H1 (cell line): ENCODE measurements around the gene PEPD. TPM values are rescaled to one million over a fixed set of nuclear protein-coding genes. Genes with fewer than 3 reads are reported as not detected.
A peak's percentile ranks its signal among the peaks of the same experiment; 100 is the strongest.

Experiments
- CBX5 ChIP-seq: fragments of 300-800, 300-1000 bp; sonication (generic); IDR thresholded peaks from 2 replicates; pipeline ENCODE4 v1.7.1; 2016; ENCODE audit warnings: antibody characterized with exemption, low read length, low read depth
- CBX8 ChIP-seq: fragments of 300-800, 300-1000 bp; sonication (generic); IDR thresholded peaks from 2 replicates; pipeline ENCODE4 v1.7.1; 2016; ENCODE audit warnings: low read depth, low read length, borderline replicate concordance
- CREB1 ChIP-seq: IDR thresholded peaks from 2 replicates; pipeline ENCODE4 v1.6.1; 2012; ENCODE audit warnings: inconsistent platforms
- CTBP2 ChIP-seq: IDR thresholded peaks from 2 replicates; pipeline ENCODE4 v1.7.0; 2011; ENCODE audit warnings: borderline replicate concordance, mild to moderate bottlenecking, moderate library complexity, mixed read lengths, low read length; ENCODE audit not compliant: insufficient read depth, insufficient read length
- EGR1 ChIP-seq: IDR thresholded peaks from 2 replicates; pipeline ENCODE4 v1.6.1; 2011; ENCODE audit warnings: low read depth, low read length, borderline replicate concordance
- HDAC6 ChIP-seq: IDR thresholded peaks from one replicate; pipeline ENCODE4 v1.7.1; 2012; ENCODE audit warnings: low read depth, mild to moderate bottlenecking, inconsistent platforms, low read length, moderate library complexity
- JUN ChIP-seq: IDR thresholded peaks from 2 replicates; pipeline ENCODE4 v1.6.1; 2011; ENCODE audit warnings: low read depth, mild to moderate bottlenecking, improper control_type of control experiment, low read length
- KDM4A ChIP-seq: IDR thresholded peaks from one replicate; pipeline ENCODE4 v1.7.1; 2012; ENCODE audit warnings: low read depth, mild to moderate bottlenecking, moderate library complexity, low read length, inconsistent platforms; ENCODE audit not compliant: severe bottlenecking
- KDM5A ChIP-seq: fragments of 200-600 bp; IDR thresholded peaks from 2 replicates; pipeline ENCODE4 v1.7.1; 2012; ENCODE audit warnings: mild to moderate bottlenecking, low read length, inconsistent platforms, mixed read lengths
- MAFK ChIP-seq: IDR thresholded peaks from 2 replicates; pipeline ENCODE4 v1.6.1; 2012; ENCODE audit warnings: low read depth, mild to moderate bottlenecking, improper control_type of control experiment, low read length
- NANOG ChIP-seq: IDR thresholded peaks from 2 replicates; pipeline ENCODE4 v1.6.1; 2011; ENCODE audit warnings: low read length, low read depth, mild to moderate bottlenecking, inconsistent platforms; ENCODE audit not compliant: insufficient read depth, poor library complexity, severe bottlenecking
- NRF1 ChIP-seq: IDR thresholded peaks from 2 replicates; pipeline ENCODE4 v1.6.1; 2011; ENCODE audit warnings: mild to moderate bottlenecking, low read depth, low read length, improper control_type of control experiment
- POU5F1 ChIP-seq: IDR thresholded peaks from 2 replicates; pipeline ENCODE4 v1.6.1; 2011; ENCODE audit warnings: low read depth, mild to moderate bottlenecking, low read length, moderate library complexity
- RAD21 ChIP-seq, 2 experiments: IDR thresholded peaks in 1 of 2; conservative IDR thresholded peaks in 1 of 2; 2 replicates each; pipeline ENCODE4 v1.6.1; 2011; ENCODE audit warnings: low read depth in 2 of 2, low read length in 2 of 2, improper control_type of control experiment in 1 of 2, inconsistent platforms in 1 of 2, mild to moderate bottlenecking in 1 of 2, moderate library complexity in 1 of 2
- RXRA ChIP-seq: IDR thresholded peaks from 2 replicates; pipeline ENCODE4 v1.6.1; 2011; ENCODE audit warnings: low read depth, mild to moderate bottlenecking, low read length, moderate library complexity; ENCODE audit not compliant: insufficient read depth
- SAP30 ChIP-seq: fragments of 300-600 bp; sonication (generic); IDR thresholded peaks from 2 replicates; pipeline ENCODE4 v1.7.1; 2012; ENCODE audit warnings: low read length, moderate library complexity, mild to moderate bottlenecking, inconsistent platforms; ENCODE audit not compliant: insufficient read depth, insufficient replicate concordance
- SIX5 ChIP-seq: IDR thresholded peaks from 2 replicates; pipeline ENCODE4 v1.6.1; 2011; ENCODE audit warnings: mild to moderate bottlenecking, low read depth, low read length
- SRF ChIP-seq: IDR thresholded peaks from 2 replicates; pipeline ENCODE4 v1.6.1; 2011; ENCODE audit warnings: mild to moderate bottlenecking, low read depth, low read length, moderate library complexity
- TAF7 ChIP-seq: optimal IDR thresholded peaks from 2 replicates; pipeline ENCODE3; 2011; ENCODE audit warnings: low read depth, mild to moderate bottlenecking, inconsistent platforms, low read length, moderate library complexity, borderline replicate concordance
- TCF12 ChIP-seq: IDR thresholded peaks from 2 replicates; pipeline ENCODE4 v1.6.1; 2011; ENCODE audit warnings: low read depth, mild to moderate bottlenecking, low read length
- TEAD4 ChIP-seq: IDR thresholded peaks from 2 replicates; pipeline ENCODE4 v1.6.1; 2012; ENCODE audit warnings: low read depth, low read length, inconsistent platforms, mixed read lengths
- ZNF274 ChIP-seq: IDR thresholded peaks from 2 replicates; pipeline ENCODE4 v1.7.0; 2012; ENCODE audit warnings: low read length, borderline replicate concordance; ENCODE audit errors: extremely low read depth
- polyA plus RNA-seq, 7 experiments: library from polyadenylated mRNA; depleted of rRNA in 3 of 7; stranded (reverse) in 5 of 7; unstranded in 2 of 7; fragments of >200 nt in 5 of 7; fragments of 200-250 nt in 2 of 7; gene quantifications; 1 replicate in 5 of 7; 2 replicates in 1 of 7; 4 replicates in 1 of 7; pipeline versions ENCODE4 v1.2.1 to v1.2.3, GENCODE V29; 2011 to 2013; ENCODE audit warnings: missing spikeins in 2 of 7, mixed read lengths in 2 of 7
- total RNA-seq: library from RNA; stranded (reverse); fragmentation: NEBNext Ultra II Directional; extraction: Animal tissue kit (Norgen Biotek cat#: 25700); gene quantifications from 2 replicates; pipeline ENCODE4 v1.2.1, GENCODE V29; 2021
- TF ChIP-seq, protein P1 (sequence below): IDR thresholded peaks from 2 replicates; pipeline ENCODE4 v1.6.1; 2011; ENCODE audit warnings: low read depth, mild to moderate bottlenecking, low read length; ENCODE audit not compliant: insufficient read depth

PEPD gene
- total and polyA plus RNA-seq, 2 of the 8 experiments (the other 6 are each of a cell fraction or from before 2014, with no cell fraction given), result 84.1 to 178 TPM

DNA sequence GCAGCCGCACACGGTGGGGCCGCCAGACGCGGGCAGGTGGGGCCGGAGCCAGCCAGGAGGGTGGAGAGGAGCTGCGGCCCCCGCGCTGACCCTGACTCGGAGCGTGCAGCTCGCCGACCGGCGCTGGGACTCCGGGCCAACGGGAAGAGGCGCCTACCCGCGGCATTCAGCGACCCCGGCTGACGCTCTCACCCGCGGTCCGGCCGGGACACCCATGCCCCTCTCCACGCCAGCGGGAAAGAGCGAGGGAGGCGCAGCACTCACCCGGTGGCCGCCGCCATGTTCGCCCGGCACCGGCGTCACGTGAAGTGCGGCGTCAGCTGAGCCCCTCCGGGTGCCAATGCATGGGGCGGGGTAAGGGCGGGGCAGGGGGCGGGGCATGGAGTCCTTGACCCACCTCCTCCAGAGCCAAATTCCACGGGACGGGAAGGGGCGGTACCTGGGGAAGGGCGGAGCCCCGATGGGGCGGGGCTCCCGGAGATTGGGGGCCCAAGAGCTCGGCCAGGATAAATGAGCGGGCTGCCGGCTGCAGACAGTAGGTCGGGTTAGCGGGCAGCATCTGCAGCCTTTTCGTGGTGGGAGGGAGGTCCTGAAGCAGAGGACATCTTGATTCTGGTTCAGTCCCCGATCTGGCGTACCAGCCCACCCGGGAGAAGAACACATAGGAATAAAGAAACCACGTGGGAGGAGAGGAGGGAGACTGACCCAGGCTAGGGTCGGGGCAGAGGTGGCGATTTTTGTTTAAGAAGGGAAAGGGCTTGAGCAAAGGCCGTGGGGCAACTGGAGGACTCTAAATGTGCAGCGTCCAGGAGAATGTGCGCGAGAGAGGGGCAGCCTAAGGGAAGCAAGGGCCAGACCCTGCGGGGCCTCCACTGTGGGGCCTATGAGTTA is at the start of gene PEPD (continued):
- TF ChIP-seq CBX5, result no peak
- no peak for TF ChIP-seq JUN
- TF ChIP-seq RAD21 (IDR thresholded peaks at IDR 0.05 in 1 of 2, conservative IDR thresholded peaks at IDR 0.05 in 1 of 2; ENCODE audit: low read depth in 2 of 2, low read length in 2 of 2), result peak; percentile 12 to 16; a peak in 1 of 4 replicates
- 0 out of 2 replicates have a peak, but pooled peaks have one; percentile 9 for TF ChIP-seq SRF
- TF ChIP-seq CREB1, result peak; percentile 54
- TF ChIP-seq TEAD4, result no peak
- no peak for TF ChIP-seq CBX8
- no peak for TF ChIP-seq NRF1
- no peak for TF ChIP-seq ZNF274
- TF ChIP-seq HDAC6, result no peak
- no peak for TF ChIP-seq MAFK
- no peak for TF ChIP-seq RXRA
- 0 out of 2 replicates have a peak, but pooled peaks have one; percentile 42 for TF ChIP-seq TCF12
- TF ChIP-seq SAP30, result no peak
- no peak for TF ChIP-seq SIX5
- TF ChIP-seq KDM5A, result peak; percentile 97
- peak; percentile 57 for TF ChIP-seq NANOG
- no peak for TF ChIP-seq CTBP2
- TF ChIP-seq TAF7, result peak; percentile 82
- TF ChIP-seq EGR1, result no peak
- TF ChIP-seq, protein P1, sequence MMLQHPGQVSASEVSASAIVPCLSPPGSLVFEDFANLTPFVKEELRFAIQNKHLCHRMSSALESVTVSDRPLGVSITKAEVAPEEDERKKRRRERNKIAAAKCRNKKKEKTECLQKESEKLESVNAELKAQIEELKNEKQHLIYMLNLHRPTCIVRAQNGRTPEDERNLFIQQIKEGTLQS, result peak; percentile 95
- TF ChIP-seq POU5F1, result no peak
- TF ChIP-seq KDM4A, result peak; percentile 35
